Central memory CD8-positive, alpha-beta T cell (primary cell): ENCODE data around the gene KCNS3.

Experiments
- ATAC-seq: fragments of 150-1000 bp; cut with Tn5 transposase; replicated peaks from 2 replicates; pipeline ENCODE4 v1.10.0; 2022; ENCODE audit warnings: mild to moderate bottlenecking, moderate FRiP score, moderate number of reproducible peaks; ENCODE audit not compliant: poor library complexity, severe bottlenecking; ENCODE audit errors: extremely low read depth
- DNase-seq, 2 donors: peaks; one replicate each; pipeline ENCODE4 v3.0.0; 2021; ENCODE audit warnings: low spot score in 2 of 2
- H3K27ac Mint-ChIP-seq: one replicate; pipeline ENCODE4 v1.8.0; 2022; ENCODE audit warnings: low read depth, mild to moderate bottlenecking, moderate library complexity, mixed read lengths
- H3K27me3 Mint-ChIP-seq: one replicate; pipeline ENCODE4 v1.8.0; 2022; ENCODE audit warnings: mixed read lengths
- H3K36me3 Mint-ChIP-seq: one replicate; pipeline ENCODE4 v1.8.0; 2022; ENCODE audit warnings: mild to moderate bottlenecking, moderate library complexity, mixed read lengths; ENCODE audit not compliant: insufficient read depth
- H3K4me1 Mint-ChIP-seq: one replicate; pipeline ENCODE4 v1.8.0; 2022; ENCODE audit warnings: mixed read lengths
- H3K4me3 Mint-ChIP-seq: one replicate; pipeline ENCODE4 v1.8.0; 2022; ENCODE audit warnings: mild to moderate bottlenecking, moderate library complexity, mixed read lengths
- H3K9me3 Mint-ChIP-seq: one replicate; pipeline ENCODE4 v1.8.0; 2022; ENCODE audit warnings: mixed read lengths

Gene KCNS3

DNA sequence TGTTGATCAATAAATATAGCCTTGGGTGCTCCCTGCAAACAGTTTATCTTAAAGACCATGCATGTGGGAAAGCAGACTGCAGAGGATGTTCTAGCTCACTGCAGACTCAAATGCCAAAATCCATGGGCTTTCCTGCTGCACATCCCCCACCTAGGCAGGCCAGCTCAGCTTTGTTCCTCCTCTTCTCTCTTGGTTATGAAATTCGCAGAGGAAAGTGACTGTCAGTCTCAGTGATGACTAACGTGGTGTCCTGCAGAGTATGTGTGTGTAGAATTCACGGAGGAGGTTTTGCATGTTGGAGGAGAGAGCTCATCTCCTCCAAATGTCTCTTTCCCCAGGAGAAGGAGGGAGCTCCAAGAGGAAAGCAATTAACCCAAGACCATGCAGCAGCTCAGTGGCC, 21.4 kb upstream of the KCNS3 start:
- Mint-ChIP-seq H3K36me3 (no peaks in the 10 kb centered on the region), H3K9me3 (no peaks in the 10 kb centered on the region), H3K4me1 (no peaks in the 10 kb centered on the region), H3K27ac (no peak overlapping the region), H3K4me3 (no peak overlapping the region), H3K27me3 (peaks cover 62% of the 10 kb centered on the region)
- DNase-seq, result no peak
- no peak for ATAC-seq

DNA sequence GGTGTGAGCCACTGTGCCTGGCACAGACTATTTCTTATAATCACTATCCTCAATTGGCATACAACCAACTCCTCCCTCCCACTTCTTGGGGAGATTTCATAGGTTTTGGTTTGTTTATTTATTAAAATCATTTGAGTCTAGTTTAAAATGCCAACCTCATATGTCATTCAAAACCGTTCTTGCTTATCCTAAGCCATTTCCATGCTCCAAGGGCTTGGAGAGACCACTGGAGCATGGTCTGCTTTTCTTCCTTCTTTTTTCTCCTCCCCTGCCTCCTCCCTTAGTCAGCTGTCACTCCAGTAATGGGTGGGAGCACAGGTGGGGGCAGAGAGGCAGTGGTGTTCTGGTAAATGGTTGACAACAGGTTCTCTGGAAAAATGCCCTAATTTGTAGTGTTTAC, 20.4 kb upstream of the KCNS3 start:
- peaks cover 71% of the 10 kb centered on the region for H3K27me3 Mint-ChIP-seq
- H3K4me1 Mint-ChIP-seq, result no peaks in the 10 kb centered on the region
- no peaks in the 10 kb centered on the region for H3K9me3 Mint-ChIP-seq
- no peak overlapping the region for H3K27ac Mint-ChIP-seq
- no peak for DNase-seq
- no peak for ATAC-seq
- H3K36me3 Mint-ChIP-seq, result no peaks in the 10 kb centered on the region
- H3K4me3 Mint-ChIP-seq, result no peak overlapping the region

- DNase-seq (no peak), ATAC-seq (no peak)
- Mint-ChIP-seq H3K27me3 (peaks cover 43% of the 10 kb centered on the region), H3K4me1 (no peaks in the 10 kb centered on the region), H3K27ac (no peak overlapping the region), H3K4me3 (no peak overlapping the region), H3K36me3 (no peaks in the 10 kb centered on the region), H3K9me3 (no peaks in the 10 kb centered on the region)
Measured at GRCh38 chr2:17863539-17863938, 14.9 kb upstream of the KCNS3 start.

DNA sequence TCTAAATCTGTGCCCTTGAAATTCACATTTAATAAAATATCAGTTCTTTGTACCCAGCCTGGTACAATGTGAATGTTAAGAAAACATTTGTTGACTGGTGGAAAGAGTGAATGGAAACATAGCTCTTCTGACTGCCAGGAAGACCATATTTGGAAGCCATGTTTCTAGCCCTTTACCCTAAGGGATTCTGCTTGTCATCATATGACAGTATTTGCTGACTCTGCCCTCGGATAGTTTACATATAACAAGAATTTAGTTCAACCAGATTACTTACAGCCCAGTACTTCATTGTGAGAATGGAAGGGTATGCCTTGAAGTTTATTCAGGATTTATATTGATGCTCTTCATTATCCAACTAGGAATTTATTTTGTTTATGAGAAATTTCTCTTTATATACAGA, 13.8 kb upstream of the KCNS3 start:
- peaks cover 34% of the 10 kb centered on the region for H3K27me3 Mint-ChIP-seq
- no peaks in the 10 kb centered on the region for H3K4me1 Mint-ChIP-seq
- H3K9me3 Mint-ChIP-seq, result no peaks in the 10 kb centered on the region
- DNase-seq (no peak), ATAC-seq (no peak)
- H3K4me3 Mint-ChIP-seq, result no peak overlapping the region
- H3K36me3 Mint-ChIP-seq, result no peaks in the 10 kb centered on the region
- no peak overlapping the region for H3K27ac Mint-ChIP-seq

DNA sequence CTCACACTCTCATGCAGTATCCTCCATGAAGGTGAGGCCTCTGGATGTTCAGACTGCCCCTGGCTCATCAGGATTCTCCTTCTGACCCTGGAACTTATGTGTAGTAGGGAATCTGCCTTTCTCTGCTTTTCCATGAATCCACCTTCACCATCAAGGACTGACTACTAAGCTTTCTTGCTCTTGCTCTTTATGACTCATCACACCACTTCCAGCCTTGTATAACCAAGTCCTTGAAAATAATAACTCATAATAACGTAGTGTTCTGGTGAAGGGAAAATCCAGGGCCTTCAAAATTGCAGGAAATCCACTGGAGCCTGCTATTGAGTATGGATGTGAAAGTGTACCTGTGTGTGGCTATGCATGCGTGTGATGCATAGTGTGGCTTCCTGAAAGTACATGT, 11.3 kb upstream of the KCNS3 start:
- ATAC-seq (no peak), DNase-seq (no peak)
- Mint-ChIP-seq H3K4me3 (no peak overlapping the region), H3K4me1 (no peaks in the 10 kb centered on the region), H3K27ac (no peak overlapping the region), H3K9me3 (no peaks in the 10 kb centered on the region), H3K27me3 (peaks cover 36% of the 10 kb centered on the region), H3K36me3 (no peaks in the 10 kb centered on the region)

GRCh38 chr2:17869128-17869527, 9.3 kb upstream of the KCNS3 start:
- DNase-seq (no peak), ATAC-seq (no peak)
- H3K36me3 Mint-ChIP-seq, result no peaks in the 10 kb centered on the region
- no peak overlapping the region for H3K27ac Mint-ChIP-seq
- no peaks in the 10 kb centered on the region for H3K9me3 Mint-ChIP-seq
- no peaks in the 10 kb centered on the region for H3K4me1 Mint-ChIP-seq
- H3K27me3 Mint-ChIP-seq, result peaks cover 46% of the 10 kb centered on the region
- H3K4me3 Mint-ChIP-seq, result no peak overlapping the region

DNA sequence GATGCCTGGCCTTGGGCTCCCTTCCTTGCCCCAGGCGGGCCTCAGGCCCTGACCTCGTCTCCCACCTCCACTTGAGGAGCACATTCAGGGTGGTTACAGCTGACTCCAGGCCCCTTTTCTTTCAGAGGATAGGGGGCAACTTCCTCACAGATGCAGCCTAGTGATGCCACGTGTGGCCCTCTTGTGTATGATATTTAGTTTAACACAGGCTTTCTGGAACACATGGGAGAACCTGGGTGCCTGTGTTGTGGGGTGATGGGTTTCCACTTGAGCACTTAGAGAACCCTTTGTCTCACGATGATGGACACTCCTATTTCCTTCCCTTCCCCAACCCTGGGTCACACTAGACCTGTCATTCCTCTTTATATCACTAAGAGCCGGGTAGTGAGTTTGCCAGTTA, 6.8 kb upstream of the KCNS3 start:
- H3K4me1 Mint-ChIP-seq, result no peaks in the 10 kb centered on the region
- H3K4me3 Mint-ChIP-seq, result no peak overlapping the region
- no peaks in the 10 kb centered on the region for H3K9me3 Mint-ChIP-seq
- H3K27ac Mint-ChIP-seq, result no peak overlapping the region
- H3K27me3 Mint-ChIP-seq, result peaks cover 67% of the 10 kb centered on the region
- DNase-seq (no peak), ATAC-seq (no peak)
- no peaks in the 10 kb centered on the region for H3K36me3 Mint-ChIP-seq

DNA sequence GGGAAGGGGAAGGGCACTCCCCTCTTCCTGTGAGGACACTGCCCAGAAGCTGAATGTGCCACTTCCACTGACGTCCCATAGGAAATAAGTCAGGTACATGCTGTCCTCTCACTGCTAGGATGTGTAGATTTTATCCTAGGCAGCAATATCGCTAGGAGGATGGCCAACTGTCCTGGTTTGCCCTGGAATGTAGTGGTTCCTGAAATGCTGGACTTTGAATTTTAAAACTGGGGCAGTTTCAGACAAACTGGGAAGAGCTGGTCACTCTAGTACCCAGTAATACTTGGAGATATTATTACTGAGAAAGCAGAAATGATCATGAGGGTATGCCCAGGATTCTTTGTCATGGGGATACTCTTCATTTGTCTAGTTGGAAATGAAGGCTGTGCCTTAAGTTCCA, 5.4 kb upstream of the KCNS3 start:
- ATAC-seq (no peak), DNase-seq (no peak)
- Mint-ChIP-seq H3K4me1 (peaks cover 6% of the 10 kb centered on the region), H3K4me3 (no peak overlapping the region), H3K27ac (no peak overlapping the region), H3K36me3 (no peaks in the 10 kb centered on the region), H3K27me3 (peaks cover 78% of the 10 kb centered on the region), H3K9me3 (no peaks in the 10 kb centered on the region)

- H3K36me3 Mint-ChIP-seq, result no peaks in the 10 kb centered on the region
- H3K4me1 Mint-ChIP-seq, result peaks cover 7% of the 10 kb centered on the region
- no peak for ATAC-seq
- H3K27ac Mint-ChIP-seq, result no peak overlapping the region
- H3K27me3 Mint-ChIP-seq, result peaks cover 83% of the 10 kb centered on the region
- no peak for DNase-seq
- H3K9me3 Mint-ChIP-seq, result no peaks in the 10 kb centered on the region
- no peak overlapping the region for H3K4me3 Mint-ChIP-seq
Measured at GRCh38 chr2:17876590-17876989, 1.9 kb upstream of the KCNS3 start.

- no peaks in the 10 kb centered on the region for H3K36me3 Mint-ChIP-seq
- H3K27ac Mint-ChIP-seq, result no peak overlapping the region
Measured at GRCh38 chr2:17877811-17878280, 621 bp upstream of the KCNS3 start.

DNA sequence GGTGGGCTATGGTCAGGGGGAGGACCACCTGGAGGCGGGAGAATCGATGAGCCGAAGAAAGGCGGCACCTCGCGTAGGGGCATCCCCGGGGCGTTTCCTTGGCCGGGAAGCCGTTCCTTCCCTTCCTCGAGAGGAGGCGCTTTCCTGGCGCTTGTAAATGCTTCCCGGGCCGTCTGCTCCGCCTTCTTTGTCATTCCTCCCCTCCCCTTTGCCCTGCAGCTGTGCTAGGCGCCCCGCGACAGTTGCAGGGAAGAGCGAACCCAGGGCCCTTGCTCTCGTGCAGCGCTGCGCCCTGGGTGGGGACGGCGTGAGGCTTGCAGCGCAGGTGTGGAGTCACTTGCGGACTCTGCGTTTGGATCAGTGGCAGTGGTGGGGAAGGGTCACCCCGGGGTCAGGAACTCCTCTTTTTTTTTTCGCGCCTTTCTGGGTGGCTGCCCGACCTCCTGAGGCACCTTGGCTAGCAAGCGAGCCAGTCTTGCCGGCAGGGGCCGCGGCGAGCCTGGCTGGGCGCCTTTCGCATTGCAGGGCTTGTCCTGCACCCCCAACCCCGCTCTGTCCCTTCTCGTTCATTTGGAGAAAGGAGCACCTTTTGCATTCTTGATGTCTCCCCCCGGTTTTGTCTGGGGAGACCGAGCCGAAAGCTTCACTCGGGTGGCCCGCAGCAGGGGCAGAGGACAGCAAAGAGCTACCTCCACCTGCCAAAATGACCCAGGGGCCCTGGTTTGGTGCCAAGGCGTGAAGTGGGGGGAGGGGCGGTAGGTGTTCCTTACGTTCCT, 858 bp downstream of the KCNS3 start:
- Mint-ChIP-seq H3K4me1 (peaks cover 7% of the 10 kb centered on the region), H3K27ac (no peak overlapping the region), H3K27me3 (peaks cover 75% of the 10 kb centered on the region), H3K9me3 (no peaks in the 10 kb centered on the region), H3K4me3 (peak overlapping the region; percentile 58), H3K36me3 (no peaks in the 10 kb centered on the region)
- DNase-seq, result no peak
- ATAC-seq, result no peak

More at GRCh38 chr2:17877811-17878280, 621 bp upstream of the KCNS3 start:
- Mint-ChIP-seq H3K4me1 (peaks cover 7% of the 10 kb centered on the region), H3K27me3 (peaks cover 90% of the 10 kb centered on the region), H3K9me3 (no peaks in the 10 kb centered on the region), H3K4me3 (peak overlapping the region; percentile 67)
- DNase-seq (no peak), ATAC-seq (no peak)

- no peaks in the 10 kb centered on the region for H3K9me3 Mint-ChIP-seq
- no peak for ATAC-seq
- H3K27me3 Mint-ChIP-seq, result peaks cover 73% of the 10 kb centered on the region
- H3K4me3 Mint-ChIP-seq, result peak overlapping the region; percentile 58
- H3K36me3 Mint-ChIP-seq, result no peaks in the 10 kb centered on the region
- peaks cover 7% of the 10 kb centered on the region for H3K4me1 Mint-ChIP-seq
- no peak for DNase-seq
- H3K27ac Mint-ChIP-seq, result no peak overlapping the region
Measured at GRCh38 chr2:17879913-17880274, 1.4 kb downstream of the KCNS3 start.

DNA sequence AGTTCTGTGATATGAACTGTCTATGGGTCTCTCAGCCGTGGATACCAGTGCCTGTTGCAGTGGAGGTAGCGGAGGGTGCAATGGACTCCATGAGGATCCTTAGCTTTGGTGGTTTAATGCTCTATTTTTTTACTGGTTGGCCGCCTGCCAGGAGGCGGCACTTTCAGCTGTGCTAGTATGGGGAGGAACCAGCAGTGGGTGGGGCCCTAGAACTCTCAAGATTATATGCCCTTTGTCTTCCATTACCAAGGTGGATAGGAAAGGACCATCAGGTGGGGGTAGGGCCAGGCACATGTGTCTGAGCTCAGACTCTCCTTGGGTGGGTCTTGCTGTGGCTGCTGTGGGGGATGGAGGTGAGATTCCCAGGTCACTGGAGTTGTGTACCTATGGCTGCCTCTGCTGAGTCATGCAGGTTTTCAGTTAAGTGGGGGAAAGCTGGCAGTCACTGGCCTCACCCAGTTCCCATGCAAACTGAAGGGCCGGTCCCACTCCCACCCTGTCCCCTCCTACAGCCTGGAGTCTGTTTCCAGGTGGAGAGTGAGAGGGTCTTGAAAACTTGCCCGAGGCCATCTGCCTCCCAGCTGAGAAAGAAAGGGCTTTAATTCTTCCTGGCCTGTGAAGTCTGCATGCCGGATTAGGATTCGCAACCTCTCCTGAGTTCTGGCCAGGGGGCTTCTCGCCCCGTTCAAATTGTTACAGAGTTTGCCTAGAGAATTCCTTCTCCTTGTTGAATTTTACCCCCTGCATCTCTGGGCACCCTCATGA, 14.5 kb downstream of the KCNS3 start:
- DNase-seq, result no peak
- Mint-ChIP-seq H3K9me3 (peaks cover 13% of the 10 kb centered on the region), H3K4me1 (no peaks in the 10 kb centered on the region), H3K27ac (no peak overlapping the region), H3K36me3 (no peaks in the 10 kb centered on the region), H3K27me3 (peaks cover 46% of the 10 kb centered on the region), H3K4me3 (no peak overlapping the region)
- no peak for ATAC-seq
